ENCODE data around the gene GRB7. TPM values are rescaled to one million over a fixed set of nuclear protein-coding genes. Genes with fewer than 3 reads are reported as not detected.

GRB7 gene
- total and polyA plus RNA-seq, 2 of the 4 experiments (the other 2 are of a cell fraction): 0.18 to 0.36 TPM

DNA sequence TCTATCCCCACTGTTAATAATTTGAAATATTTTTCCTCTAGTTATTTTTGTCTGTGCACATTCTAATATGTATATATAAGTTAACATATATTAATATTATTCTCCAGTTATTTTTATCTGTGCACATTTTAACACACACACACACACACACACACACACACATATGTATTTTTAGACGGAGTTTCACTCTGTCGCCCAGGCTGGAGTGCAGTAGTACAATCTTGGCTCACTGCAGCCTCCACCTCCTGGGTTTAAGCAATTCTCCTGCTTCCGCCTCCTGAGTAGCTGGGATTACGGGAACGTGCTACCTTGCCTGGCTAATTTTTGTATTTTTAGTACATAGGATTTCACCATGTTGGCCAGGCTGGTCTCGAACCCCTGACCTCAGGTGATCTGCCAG lies 20.1 kb upstream of the GRB7 start:
- Histone ChIP-seq H2BK20ac (ENCODE audit: low read depth, low read length) (no peak overlapping the region), H3K9ac (ENCODE audit: low read depth, low read length) (no peak overlapping the region), H2BK120ac (ENCODE audit: low read depth, low read length) (no peak overlapping the region), H3K9me1 (ENCODE audit: insufficient read depth, low read length) (no peaks in the 10 kb centered on the region), H3K27me3 (ENCODE audit: control insufficient read depth, insufficient read depth, low read length) (no peaks in the 10 kb centered on the region), H4K8ac (ENCODE audit: low read depth in 2 of 2, low read length in 2 of 2) (no peak overlapping the region), H3K18ac (ENCODE audit: low read depth, low read length) (no peak overlapping the region), H3K9me3 (ENCODE audit: control insufficient read depth, insufficient read depth, low read length) (no peaks in the 10 kb centered on the region), H3K4me2 (ENCODE audit: low read depth, low read length) (no peak overlapping the region), H3K4me3 (ENCODE audit: insufficient read depth, low read depth, low read length) (no peak overlapping the region), H3K23ac (ENCODE audit: low read depth, low read length) (no peak overlapping the region), H2BK15ac (ENCODE audit: low read depth, low read length) (no peak overlapping the region), H2AFZ (replicated peaks; ENCODE audit: low read length, poor library complexity) (no peak overlapping the region), H3K56ac (ENCODE audit: extremely low read depth, insufficient read depth, low read length) (no peak overlapping the region), H4K20me1 (ENCODE audit: insufficient read depth, low read length) (no peaks in the 10 kb centered on the region), H3K79me1 (ENCODE audit: low read depth in 1 of 2, low read length in 2 of 2) (no peaks in the 10 kb centered on the region), H2BK5ac (ENCODE audit: low read depth, low read length, poor library complexity, severe bottlenecking) (no peak overlapping the region), H3K27ac (ENCODE audit: insufficient read depth, low read length) (no peak overlapping the region), H2AK9ac (replicated peaks; ENCODE audit: low read depth, low read length, poor library complexity) (no peak overlapping the region), H3K36me3 (ENCODE audit: control insufficient read depth, insufficient read depth, low read length) (peaks cover 50% of the 10 kb centered on the region), H4K91ac (ENCODE audit: insufficient read depth, low read depth, low read length) (no peak overlapping the region), H2AK5ac (ENCODE audit: low read depth, low read length) (no peak overlapping the region), H3K4ac (ENCODE audit: low read depth, low read length) (no peak overlapping the region), H3K14ac (replicated peaks; ENCODE audit: low read depth, low read length) (no peak overlapping the region), H3K4me1 (ENCODE audit: control insufficient read depth, insufficient read depth, low read length) (no peaks in the 10 kb centered on the region), H4K5ac (ENCODE audit: low read depth, low read length) (no peak overlapping the region)
- TF ChIP-seq, protein P1, sequence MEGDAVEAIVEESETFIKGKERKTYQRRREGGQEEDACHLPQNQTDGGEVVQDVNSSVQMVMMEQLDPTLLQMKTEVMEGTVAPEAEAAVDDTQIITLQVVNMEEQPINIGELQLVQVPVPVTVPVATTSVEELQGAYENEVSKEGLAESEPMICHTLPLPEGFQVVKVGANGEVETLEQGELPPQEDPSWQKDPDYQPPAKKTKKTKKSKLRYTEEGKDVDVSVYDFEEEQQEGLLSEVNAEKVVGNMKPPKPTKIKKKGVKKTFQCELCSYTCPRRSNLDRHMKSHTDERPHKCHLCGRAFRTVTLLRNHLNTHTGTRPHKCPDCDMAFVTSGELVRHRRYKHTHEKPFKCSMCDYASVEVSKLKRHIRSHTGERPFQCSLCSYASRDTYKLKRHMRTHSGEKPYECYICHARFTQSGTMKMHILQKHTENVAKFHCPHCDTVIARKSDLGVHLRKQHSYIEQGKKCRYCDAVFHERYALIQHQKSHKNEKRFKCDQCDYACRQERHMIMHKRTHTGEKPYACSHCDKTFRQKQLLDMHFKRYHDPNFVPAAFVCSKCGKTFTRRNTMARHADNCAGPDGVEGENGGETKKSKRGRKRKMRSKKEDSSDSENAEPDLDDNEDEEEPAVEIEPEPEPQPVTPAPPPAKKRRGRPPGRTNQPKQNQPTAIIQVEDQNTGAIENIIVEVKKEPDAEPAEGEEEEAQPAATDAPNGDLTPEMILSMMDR (conservative IDR thresholded peaks at IDR 0.05; ENCODE audit: low read depth, low read length): no peak
- TF ChIP-seq, protein P2, sequence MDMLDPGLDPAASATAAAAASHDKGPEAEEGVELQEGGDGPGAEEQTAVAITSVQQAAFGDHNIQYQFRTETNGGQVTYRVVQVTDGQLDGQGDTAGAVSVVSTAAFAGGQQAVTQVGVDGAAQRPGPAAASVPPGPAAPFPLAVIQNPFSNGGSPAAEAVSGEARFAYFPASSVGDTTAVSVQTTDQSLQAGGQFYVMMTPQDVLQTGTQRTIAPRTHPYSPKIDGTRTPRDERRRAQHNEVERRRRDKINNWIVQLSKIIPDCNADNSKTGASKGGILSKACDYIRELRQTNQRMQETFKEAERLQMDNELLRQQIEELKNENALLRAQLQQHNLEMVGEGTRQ (IDR thresholded peaks at IDR 0.05; ENCODE audit: low read depth, low read length): no peak
- no peak for TF ChIP-seq RFX5 (IDR thresholded peaks at IDR 0.05; ENCODE audit: low read depth, low read length)
- TF ChIP-seq MAZ (IDR thresholded peaks at IDR 0.05; ENCODE audit: borderline replicate concordance, low read depth, low read length): no peak
- dilution Hi-C loops (cut with HindIII; ENCODE audit: low sequenced_read_pairs, unreplicated experiment) (no loop called here), in situ Hi-C loops (cut with MboI; ENCODE audit: low sequenced_read_pairs) (no loop called here), intact Hi-C loops (cut with micrococcal nuclease) (no loop called here)
- 81% methylated on average over 4 of the region's 6 CpGs; no CpG with 5 or more reads in 1 of the 2 experiments for WGBS, 2 experiments (ENCODE audit: extremely low coverage in 2 of 2, insufficient read length in 1 of 2)
- DNase-seq (no peak), ATAC-seq (ENCODE audit: low read depth) (no peak)
- ChIA-PET CTCF (no interaction called here), POLR2A (ENCODE audit: unreplicated experiment) (no interaction called here)
- BruUV-seq (replicated peaks): no TSS peak

Data from IMR-90 (cell line).